Measurements from ENCODE around the gene VTI1A. TPM values are rescaled to one million over a fixed set of nuclear protein-coding genes. Genes with fewer than 3 reads are reported as not detected.

VTI1A gene
- total RNA-seq, 2 donors from 2014 or later, result 71.6 to 139 TPM

- H3K36me3 ChIP-seq, result no peaks in the 10 kb centered on the region
- H3K4me1 ChIP-seq (ENCODE audit: control insufficient read depth in 1 of 2, low read depth in 2 of 2), result no peaks in the 10 kb centered on the region
- H3K27ac ChIP-seq, result no peak overlapping the region
- TF ChIP-seq CTCF (IDR thresholded peaks at IDR 0.05), result no peak
- DNase-seq (ENCODE audit: low spot score), result no peak
- no peak for ATAC-seq (ENCODE audit: insufficient number of reproducible peaks, low FRiP score, low read depth)
- no peaks in the 10 kb centered on the region for H3K9me3 ChIP-seq
- H3K27me3 ChIP-seq (replicated peaks; ENCODE audit: insufficient read depth), result no peaks in the 10 kb centered on the region
- no peak overlapping the region for H3K4me3 ChIP-seq
Measured at GRCh38 chr10:112407696-112408095, 39.3 kb upstream of the VTI1A start.

GRCh38 chr10:112409299-112409698 lies 37.7 kb upstream of the VTI1A start:
- no peak for TF ChIP-seq CTCF (IDR thresholded peaks at IDR 0.05)
- ATAC-seq (ENCODE audit: insufficient number of reproducible peaks, low FRiP score, low read depth) (no peak), DNase-seq (ENCODE audit: low spot score) (no peak)
- H3K36me3 ChIP-seq, result no peaks in the 10 kb centered on the region
- H3K4me3 ChIP-seq, result no peak overlapping the region
- no peaks in the 10 kb centered on the region for H3K4me1 ChIP-seq (ENCODE audit: control insufficient read depth in 1 of 2, low read depth in 2 of 2)
- H3K27ac ChIP-seq, result no peak overlapping the region
- H3K9me3 ChIP-seq, result no peaks in the 10 kb centered on the region
- H3K27me3 ChIP-seq (replicated peaks; ENCODE audit: insufficient read depth), result no peaks in the 10 kb centered on the region

- no peak for ATAC-seq (ENCODE audit: insufficient number of reproducible peaks, low FRiP score, low read depth)
- no peak overlapping the region for H3K27ac ChIP-seq
- no peaks in the 10 kb centered on the region for H3K36me3 ChIP-seq
- DNase-seq (ENCODE audit: low spot score), result no peak
- TF ChIP-seq CTCF (IDR thresholded peaks at IDR 0.05), result no peak
- H3K4me3 ChIP-seq, result no peak overlapping the region
- no peaks in the 10 kb centered on the region for H3K9me3 ChIP-seq
- no peaks in the 10 kb centered on the region for H3K27me3 ChIP-seq (replicated peaks; ENCODE audit: insufficient read depth)
- H3K4me1 ChIP-seq (ENCODE audit: control insufficient read depth in 1 of 2, low read depth in 2 of 2), result no peaks in the 10 kb centered on the region
Measured at GRCh38 chr10:112409755-112410154, 37.3 kb upstream of the VTI1A start.

- TF ChIP-seq CTCF (IDR thresholded peaks at IDR 0.05), result no peak
- no peak overlapping the region for H3K4me3 ChIP-seq
- ATAC-seq (ENCODE audit: insufficient number of reproducible peaks, low FRiP score, low read depth) (no peak), DNase-seq (ENCODE audit: low spot score) (no peak)
- H3K27me3 ChIP-seq (replicated peaks; ENCODE audit: insufficient read depth), result no peaks in the 10 kb centered on the region
- no peaks in the 10 kb centered on the region for H3K9me3 ChIP-seq
- H3K36me3 ChIP-seq, result no peaks in the 10 kb centered on the region
- no peak overlapping the region for H3K27ac ChIP-seq
- no peaks in the 10 kb centered on the region for H3K4me1 ChIP-seq (ENCODE audit: control insufficient read depth in 1 of 2, low read depth in 2 of 2)
Measured at GRCh38 chr10:112412696-112413095, 34.3 kb upstream of the VTI1A start.

- H3K4me3 ChIP-seq, result no peak overlapping the region
- no peaks in the 10 kb centered on the region for H3K9me3 ChIP-seq
- ATAC-seq (ENCODE audit: insufficient number of reproducible peaks, low FRiP score, low read depth) (no peak), DNase-seq (ENCODE audit: low spot score) (no peak)
- H3K27ac ChIP-seq, result no peak overlapping the region
- no peaks in the 10 kb centered on the region for H3K4me1 ChIP-seq (ENCODE audit: control insufficient read depth in 1 of 2, low read depth in 2 of 2)
- TF ChIP-seq CTCF (IDR thresholded peaks at IDR 0.05), result no peak
- H3K27me3 ChIP-seq (replicated peaks; ENCODE audit: insufficient read depth), result no peaks in the 10 kb centered on the region
- H3K36me3 ChIP-seq, result no peaks in the 10 kb centered on the region
Measured at GRCh38 chr10:112421731-112422130, 25.3 kb upstream of the VTI1A start.

Data from thoracic aorta (tissue), 2 donors.